HK-2 (cell line): Measurements from ENCODE around the gene PSMD6.

Experiments used
- DNase-seq: peaks from one replicate; pipeline ENCODE4 v3.0.0-alpha.2; 2018; ENCODE audit not compliant: unreplicated experiment

The PSMD6 gene

GRCh38 chr3:64023187-64023860, at the start of gene PSMD6:
Gene PSMD6, minus strand, starts transcription at chr3:64023494. Its CDS starts 75 bp downstream, at chr3:64023419.
- DNase-seq = peak; percentile 87

- no peak for DNase-seq
Measured at GRCh38 chr3:64072126-64072525, 48.8 kb upstream of the PSMD6 start.

- no peak for DNase-seq
Measured at GRCh38 chr3:64070704-64071103, 47.4 kb upstream of the PSMD6 start.

- DNase-seq = no peak
Measured at GRCh38 chr3:64067506-64068346, 44.4 kb upstream of the PSMD6 start.

GRCh38 chr3:64064804-64065203, 41.5 kb upstream of the PSMD6 start:
- DNase-seq = no peak

GRCh38 chr3:64063983-64064438, 40.7 kb upstream of the PSMD6 start:
- no peak for DNase-seq

GRCh38 chr3:64063207-64063982, 40.1 kb upstream of the PSMD6 start:
- no peak for DNase-seq

GRCh38 chr3:64061628-64062027, 38.3 kb upstream of the PSMD6 start:
- DNase-seq = no peak

GRCh38 chr3:64059484-64060175, 36.3 kb upstream of the PSMD6 start:
- DNase-seq = no peak

GRCh38 chr3:64058566-64058965, 35.3 kb upstream of the PSMD6 start:
- no peak for DNase-seq

- no peak for DNase-seq
Measured at GRCh38 chr3:64057231-64057630, 33.9 kb upstream of the PSMD6 start.

GRCh38 chr3:64056606-64057180, 33.4 kb upstream of the PSMD6 start:
- DNase-seq = no peak

GRCh38 chr3:64055076-64055475, 31.8 kb upstream of the PSMD6 start:
- DNase-seq = no peak

- no peak for DNase-seq
Measured at GRCh38 chr3:64054488-64054887, 31.2 kb upstream of the PSMD6 start.

- no peak for DNase-seq
Measured at GRCh38 chr3:64053581-64053980, 30.3 kb upstream of the PSMD6 start.

- no peak for DNase-seq
Measured at GRCh38 chr3:64053117-64053516, 29.8 kb upstream of the PSMD6 start.

- DNase-seq = no peak
Measured at GRCh38 chr3:64049832-64050231, 26.5 kb upstream of the PSMD6 start.

GRCh38 chr3:64049136-64049535, 25.8 kb upstream of the PSMD6 start:
- peak; percentile 14 for DNase-seq

GRCh38 chr3:64048631-64049061, 25.4 kb upstream of the PSMD6 start:
- no peak for DNase-seq

- no peak for DNase-seq
Measured at GRCh38 chr3:64047787-64048186, 24.5 kb upstream of the PSMD6 start.

- no peak for DNase-seq
Measured at GRCh38 chr3:64046996-64047594, 23.8 kb upstream of the PSMD6 start.
